IMR-90 (cell line): ENCODE results near the gene DGKB. TPM values are rescaled to one million over a fixed set of nuclear protein-coding genes. Genes with fewer than 3 reads are reported as not detected.

ENCODE experiments used
- ATAC-seq: fragments of 200-7000 bp; cut with Tn5 transposase; 2 replicates; pipeline ENCODE4 v1.9.1; 2020; ENCODE audit warnings: low read depth, mild to moderate bottlenecking, moderate library complexity
- BruUV-seq: library from RNA; stranded (reverse); fragments of 400-500 nt; replicated peaks from 2 replicates; lab custom pipeline; 2021; lab: Mats Ljungman, UMichigan
- CTCF ChIA-PET: fragments of 300-600 bp; formaldehyde crosslinking; extraction: SDS; loops from one replicate; lab custom pipeline; 2021; ENCODE audit warnings: antibody characterized with exemption; lab: Yijun Ruan, JAX
- POLR2A ChIA-PET: fragments of 300-600 bp; sonication (Branson Sonifier 250); formaldehyde crosslinking; loops from one replicate; lab custom pipeline; 2022; ENCODE audit warnings: antibody characterized with exemption; ENCODE audit not compliant: unreplicated experiment; lab: Charles Lee
- DNase-seq: peaks from one replicate; pipeline ENCODE4 v3.0.0; 2013
- H2AFZ ChIP-seq: replicated peaks from 2 replicates; pipeline ENCODE3; 2013; ENCODE audit warnings: low read length, mild to moderate bottlenecking; ENCODE audit not compliant: poor library complexity
- H2AK5ac ChIP-seq: 2 replicates; pipeline ENCODE4 v1.6.1; 2013; ENCODE audit warnings: low read depth, low read length, inconsistent platforms
- H2AK9ac ChIP-seq: replicated peaks from 2 replicates; pipeline ENCODE3; 2013; ENCODE audit warnings: mild to moderate bottlenecking, low read depth, low read length, moderate library complexity; ENCODE audit not compliant: poor library complexity
- H2BK120ac ChIP-seq: 2 replicates; pipeline ENCODE4 v1.6.1; 2013; ENCODE audit warnings: low read depth, low read length, inconsistent platforms
- H2BK15ac ChIP-seq: 3 replicates; pipeline ENCODE4 v1.6.1; 2013; ENCODE audit warnings: low read depth, low read length, inconsistent platforms
- H2BK20ac ChIP-seq: 2 replicates; pipeline ENCODE4 v1.6.1; 2013; ENCODE audit warnings: low read depth, mild to moderate bottlenecking, inconsistent platforms, low read length, moderate library complexity
- H2BK5ac ChIP-seq: 2 replicates; pipeline ENCODE4 v1.6.1; 2013; ENCODE audit warnings: mild to moderate bottlenecking, low read depth, low read length, inconsistent platforms; ENCODE audit not compliant: poor library complexity, severe bottlenecking
- H3K14ac ChIP-seq: replicated peaks from 2 replicates; pipeline ENCODE4 v1.6.1; 2013; ENCODE audit warnings: low read depth, low read length, inconsistent platforms
- H3K18ac ChIP-seq: 2 replicates; pipeline ENCODE4 v1.6.1; 2013; ENCODE audit warnings: low read depth, low read length, control low read depth
- H3K23ac ChIP-seq: 2 replicates; pipeline ENCODE4 v1.6.1; 2013; ENCODE audit warnings: low read depth, low read length, inconsistent platforms
- H3K27ac ChIP-seq: 2 replicates; pipeline ENCODE4 v1.5.1; 2013; ENCODE audit warnings: mild to moderate bottlenecking, control low read depth, low read length; ENCODE audit not compliant: insufficient read depth
- H3K27me3 ChIP-seq: 2 replicates; pipeline ENCODE4 v1.6.1; 2013; ENCODE audit warnings: low read length; ENCODE audit not compliant: control insufficient read depth, insufficient read depth
- H3K36me3 ChIP-seq: 2 replicates; pipeline ENCODE4 v1.6.1; 2013; ENCODE audit warnings: low read length, mixed read lengths; ENCODE audit not compliant: control insufficient read depth, insufficient read depth
- H3K4ac ChIP-seq: 2 replicates; pipeline ENCODE4 v1.6.1; 2013; ENCODE audit warnings: low read depth, low read length, inconsistent platforms
- H3K4me1 ChIP-seq: 2 replicates; pipeline ENCODE4 v1.6.1; 2013; ENCODE audit warnings: low read length, mixed read lengths; ENCODE audit not compliant: control insufficient read depth, insufficient read depth
- H3K4me2 ChIP-seq: 2 replicates; pipeline ENCODE4 v1.6.1; 2013; ENCODE audit warnings: low read depth, mild to moderate bottlenecking, control low read depth, low read length, moderate library complexity
- H3K4me3 ChIP-seq: 2 replicates; pipeline ENCODE4 v1.5.1; 2013; ENCODE audit warnings: low read depth, mild to moderate bottlenecking, control low read depth, low read length, moderate library complexity; ENCODE audit not compliant: insufficient read depth
- H3K56ac ChIP-seq: 2 replicates; pipeline ENCODE4 v1.6.1; 2013; ENCODE audit warnings: low read length, inconsistent platforms; ENCODE audit not compliant: insufficient read depth; ENCODE audit errors: extremely low read depth
- H3K79me1 ChIP-seq, 2 experiments: 2 replicates each; pipeline ENCODE4 v1.6.1; 2013; ENCODE audit warnings: low read length in 2 of 2, inconsistent platforms in 1 of 2, low read depth in 1 of 2
- H3K9ac ChIP-seq: 2 replicates; pipeline ENCODE4 v1.6.1; 2013; ENCODE audit warnings: low read depth, low read length, control low read depth
- H3K9me1 ChIP-seq: 2 replicates; pipeline ENCODE4 v1.6.1; 2013; ENCODE audit warnings: low read length, inconsistent platforms; ENCODE audit not compliant: insufficient read depth
- H3K9me3 ChIP-seq: 2 replicates; pipeline ENCODE4 v1.6.1; 2013; ENCODE audit warnings: low read length; ENCODE audit not compliant: control insufficient read depth, insufficient read depth
- H4K20me1 ChIP-seq: 2 replicates; pipeline ENCODE4 v1.6.1; 2013; ENCODE audit warnings: low read length, inconsistent platforms; ENCODE audit not compliant: insufficient read depth
- H4K5ac ChIP-seq: 2 replicates; pipeline ENCODE4 v1.6.1; 2013; ENCODE audit warnings: mild to moderate bottlenecking, low read depth, low read length, control low read depth
- H4K8ac ChIP-seq, 2 experiments: 2 replicates each; pipeline ENCODE4 v1.6.1; 2013; ENCODE audit warnings: low read depth in 2 of 2, low read length in 2 of 2, control low read depth in 1 of 2, inconsistent platforms in 1 of 2
- H4K91ac ChIP-seq: 2 replicates; pipeline ENCODE4 v1.6.1; 2013; ENCODE audit warnings: low read depth, low read length, inconsistent platforms; ENCODE audit not compliant: insufficient read depth
- BHLHE40 ChIP-seq: fragments of 150-350 bp; IDR thresholded peaks from 2 replicates; pipeline ENCODE4 v1.6.1; 2016; ENCODE audit warnings: mild to moderate bottlenecking, low read depth, low read length
- CHD1 ChIP-seq: IDR thresholded peaks from 2 replicates; pipeline ENCODE4 v1.6.1; 2012; ENCODE audit warnings: low read depth, low read length, improper control_type of control experiment
- CTCF ChIP-seq: conservative IDR thresholded peaks from 2 replicates; pipeline ENCODE4 v1.5.1; 2012; ENCODE audit warnings: mild to moderate bottlenecking, low read depth, low read length, improper control_type of control experiment
- ELK1 ChIP-seq: fragments of 150-350 bp; IDR thresholded peaks from 2 replicates; pipeline ENCODE4 v1.6.1; 2016; ENCODE audit warnings: low read depth, mild to moderate bottlenecking, low read length, moderate library complexity, borderline replicate concordance
- MAFK ChIP-seq: IDR thresholded peaks from 2 replicates; pipeline ENCODE4 v1.6.1; 2012; ENCODE audit warnings: low read depth, low read length, improper control_type of control experiment
- NFE2L2 ChIP-seq: fragments of 150-350 bp; IDR thresholded peaks from 2 replicates; pipeline ENCODE4 v1.6.1; 2016; ENCODE audit warnings: low read depth, mild to moderate bottlenecking, low read length
- POLR2A ChIP-seq: IDR thresholded peaks from 2 replicates; pipeline ENCODE4 v1.6.1; 2012; ENCODE audit warnings: mild to moderate bottlenecking, low read depth, low read length
- RCOR1 ChIP-seq: IDR thresholded peaks from 2 replicates; pipeline ENCODE4 v1.6.1; 2012; ENCODE audit warnings: mild to moderate bottlenecking, low read length, improper control_type of control experiment; ENCODE audit not compliant: insufficient replicate concordance
- USF2 ChIP-seq: fragments of 150-350 bp; IDR thresholded peaks from 2 replicates; pipeline ENCODE4 v1.6.1; 2017; ENCODE audit warnings: mild to moderate bottlenecking, antibody characterized with exemption, low read length, low read depth
- WGBS, 2 experiments: methylation state at CpG; one replicate each; pipeline versions ENCODE4 v1.1.5 to v1.1.7; 2013; ENCODE audit warnings: missing lambda C conversion rate in 2 of 2; ENCODE audit not compliant: insufficient read length in 1 of 2; ENCODE audit errors: extremely low coverage in 2 of 2; 5-methylcytosine and 5-hydroxymethylcytosine counted together
- dilution Hi-C: fragments of 300-500 bp; cut with HindIII; formaldehyde crosslinking; loops from one replicate; pipeline ENCODE4 v1.14.3; 2018; ENCODE audit warnings: low sequenced_read_pairs; ENCODE audit not compliant: unreplicated experiment
- in situ Hi-C: fragments of 300-500 bp; cut with MboI; formaldehyde crosslinking; loops from 3 replicates; pipeline ENCODE4 v1.14.3; 2019; ENCODE audit warnings: low sequenced_read_pairs, inconsistent platforms, mixed read lengths
- intact Hi-C: fragments of 100-400 bp; cut with micrococcal nuclease; formaldehyde crosslinking; loops from 2 replicates; pipeline ENCODE4 v1.10.0; 2022
- polyA plus RNA-seq, 3 experiments: library from polyadenylated mRNA; depleted of rRNA; stranded (reverse); fragments of >200 nt; gene quantifications; 2 replicates each; pipeline ENCODE4 v1.2.3, GENCODE V29; 2012; ENCODE audit warnings: low replicate concordance in 1 of 3
- total RNA-seq: library from RNA; depleted of rRNA; stranded (reverse); fragments of >200 nt; gene quantifications from 2 replicates; pipeline ENCODE4 v1.2.3, GENCODE V29; 2012

The DGKB gene
- total and polyA plus RNA-seq, 2 of the 4 experiments (the other 2 are of a cell fraction) = not detected

GRCh38 chr7:14252458-14252857, 650.1 kb downstream of the DGKB start:
- intact Hi-C loops = no loop called here
- no peak overlapping the region for H3K56ac ChIP-seq
- DNase-seq = no peak
- no peak overlapping the region for H2BK5ac ChIP-seq
- no peak overlapping the region for H3K18ac ChIP-seq
- dilution Hi-C loops = no loop called here
- no peak overlapping the region for H3K4me3 ChIP-seq
- H3K9ac ChIP-seq = no peak overlapping the region
- H3K9me3 ChIP-seq = no peaks in the 10 kb centered on the region
- H3K14ac ChIP-seq = no peak overlapping the region
- no peaks in the 10 kb centered on the region for H4K20me1 ChIP-seq
- H3K9me1 ChIP-seq = no peaks in the 10 kb centered on the region
- no peak for ATAC-seq
- H2AK5ac ChIP-seq = no peak overlapping the region
- no peak overlapping the region for H4K91ac ChIP-seq
- no peaks in the 10 kb centered on the region for H3K36me3 ChIP-seq
- H2BK15ac ChIP-seq = no peak overlapping the region
- no peaks in the 10 kb centered on the region for H3K4me1 ChIP-seq
- no peak overlapping the region for H4K8ac ChIP-seq
- H3K27ac ChIP-seq = no peak overlapping the region
- H2BK20ac ChIP-seq = no peak overlapping the region
- H3K4ac ChIP-seq = no peak overlapping the region
- TF ChIP-seq ELK1 (no peak), MAFK (no peak), USF2 (no peak), BHLHE40 (no peak), CHD1 (no peak), NFE2L2 (no peak), CTCF (no peak), POLR2A (no peak), RCOR1 (no peak)
- no peak overlapping the region for H4K5ac ChIP-seq
- H3K23ac ChIP-seq = no peak overlapping the region
- no peaks in the 10 kb centered on the region for H3K79me1 ChIP-seq
- no peak overlapping the region for H2BK120ac ChIP-seq
- H3K4me2 ChIP-seq = no peak overlapping the region
- in situ Hi-C loops = no loop called here
- no peak overlapping the region for H2AK9ac ChIP-seq
- no peaks in the 10 kb centered on the region for H3K27me3 ChIP-seq
- CTCF ChIA-PET = no interaction called here
- WGBS, 2 experiments = 80% methylated on average over 1 of the region's 3 CpGs; no CpG with 5 or more reads in 1 of the 2 experiments
- H2AFZ ChIP-seq = no peak overlapping the region
- POLR2A ChIA-PET = no interaction called here
- BruUV-seq = no TSS peak
